HepG2 (cell line): ENCODE data around the gene LITAFD. TPM values are rescaled to one million over a fixed set of nuclear protein-coding genes. Genes with fewer than 3 reads are reported as not detected.

Experiments used
- AGO1 ChIP-seq: fragments of 200-400 bp; formaldehyde crosslinking; IDR thresholded peaks from 2 replicates; pipeline ENCODE4 v1.6.1; 2017; ENCODE audit warnings: mild to moderate bottlenecking, low read depth, low read length, moderate library complexity; ENCODE audit not compliant: poor library complexity, severe bottlenecking
- AKAP8 ChIP-seq: sonication (generic); formaldehyde crosslinking; IDR thresholded peaks from 2 replicates; pipeline ENCODE4 v1.5.1; 2020; ENCODE audit warnings: mild to moderate bottlenecking, missing genetic modification reagents
- CEBPB ChIP-seq: IDR thresholded peaks from 2 replicates; pipeline ENCODE4 v1.6.1; 2011; ENCODE audit warnings: low read depth, low read length, improper control_type of control experiment, borderline replicate concordance
- HNF1A ChIP-seq, 2 experiments: sonication (generic) in 1 of 2; formaldehyde crosslinking in 1 of 2; IDR thresholded peaks; 2 replicates each; pipeline versions ENCODE4 v1.4.0 to v1.6.1; 2016 to 2020; ENCODE audit warnings: borderline replicate concordance in 1 of 2, low read depth in 1 of 2, mild to moderate bottlenecking in 1 of 2, missing genetic modification reagents in 1 of 2
- HOXA3 ChIP-seq: sonication (generic); formaldehyde crosslinking; IDR thresholded peaks from 2 replicates; pipeline ENCODE4 v1.5.0; 2020; ENCODE audit warnings: missing genetic modification reagents
- RXRA ChIP-seq: sonication (generic); formaldehyde crosslinking; IDR thresholded peaks from 2 replicates; pipeline ENCODE4 v1.5.1; 2020; ENCODE audit warnings: missing genetic modification reagents
- SMAD9 ChIP-seq: sonication (generic); formaldehyde crosslinking; IDR thresholded peaks from 2 replicates; pipeline ENCODE4 v1.5.1; 2020; ENCODE audit warnings: mild to moderate bottlenecking, missing genetic modification reagents
- TFAP4 ChIP-seq: sonication (generic); IDR thresholded peaks from 2 replicates; pipeline ENCODE4 v1.6.1; 2016; ENCODE audit warnings: low read depth, borderline replicate concordance
- TOE1 ChIP-seq: sonication (generic); formaldehyde crosslinking; IDR thresholded peaks from 2 replicates; pipeline ENCODE4 v1.4.0; 2020; ENCODE audit warnings: mild to moderate bottlenecking, missing genetic modification reagents
- ZBTB20 ChIP-seq: sonication (generic); formaldehyde crosslinking; IDR thresholded peaks from 2 replicates; pipeline ENCODE4 v1.8.1; 2023; ENCODE audit warnings: missing genetic modification reagents, low read depth, mild to moderate bottlenecking, borderline replicate concordance
- ZNF333 ChIP-seq: sonication (generic); formaldehyde crosslinking; IDR thresholded peaks from 2 replicates; pipeline ENCODE4 v1.4.0; 2020; ENCODE audit warnings: mild to moderate bottlenecking, missing genetic modification reagents, borderline replicate concordance
- polyA plus RNA-seq, 8 experiments: library from polyadenylated mRNA; depleted of rRNA in 3 of 8; stranded (reverse) in 7 of 8; unstranded in 1 of 8; fragments of >200 nt; fragmentation: Illumina TruSeq in 4 of 8; extraction: Trizol in 4 of 8; gene quantifications; 2 replicates each; pipeline versions ENCODE4 v1.2.1 to v1.2.3, GENCODE V29; 2011 to 2016; ENCODE audit warnings: low read depth in 4 of 8, missing spikeins in 1 of 8, mixed read lengths in 1 of 8; ENCODE audit not compliant: insufficient read depth in 1 of 8
- total RNA-seq, 5 experiments: library from RNA; depleted of rRNA; stranded (reverse); fragments of >200 nt; fragmentation: Illumina TruSeq; extraction: Trizol; gene quantifications; 2 replicates each; pipeline ENCODE4 v1.2.3, GENCODE V29; 2016; ENCODE audit warnings: low read depth in 1 of 5
- TF ChIP-seq, protein P1 (sequence below): sonication (generic); formaldehyde crosslinking; conservative IDR thresholded peaks from 2 replicates; pipeline ENCODE4 v1.5.0; 2020; ENCODE audit warnings: missing genetic modification reagents
- TF ChIP-seq, protein P2 (sequence below): sonication (generic); formaldehyde crosslinking; IDR thresholded peaks from 2 replicates; pipeline ENCODE4 v1.8.0; 2022; ENCODE audit warnings: missing genetic modification reagents, mild to moderate bottlenecking, borderline replicate concordance

LITAFD gene
- total and polyA plus RNA-seq, 2 of the 13 experiments (the other 11 are each of a cell fraction or from before 2014, with no cell fraction given): not detected

DNA sequence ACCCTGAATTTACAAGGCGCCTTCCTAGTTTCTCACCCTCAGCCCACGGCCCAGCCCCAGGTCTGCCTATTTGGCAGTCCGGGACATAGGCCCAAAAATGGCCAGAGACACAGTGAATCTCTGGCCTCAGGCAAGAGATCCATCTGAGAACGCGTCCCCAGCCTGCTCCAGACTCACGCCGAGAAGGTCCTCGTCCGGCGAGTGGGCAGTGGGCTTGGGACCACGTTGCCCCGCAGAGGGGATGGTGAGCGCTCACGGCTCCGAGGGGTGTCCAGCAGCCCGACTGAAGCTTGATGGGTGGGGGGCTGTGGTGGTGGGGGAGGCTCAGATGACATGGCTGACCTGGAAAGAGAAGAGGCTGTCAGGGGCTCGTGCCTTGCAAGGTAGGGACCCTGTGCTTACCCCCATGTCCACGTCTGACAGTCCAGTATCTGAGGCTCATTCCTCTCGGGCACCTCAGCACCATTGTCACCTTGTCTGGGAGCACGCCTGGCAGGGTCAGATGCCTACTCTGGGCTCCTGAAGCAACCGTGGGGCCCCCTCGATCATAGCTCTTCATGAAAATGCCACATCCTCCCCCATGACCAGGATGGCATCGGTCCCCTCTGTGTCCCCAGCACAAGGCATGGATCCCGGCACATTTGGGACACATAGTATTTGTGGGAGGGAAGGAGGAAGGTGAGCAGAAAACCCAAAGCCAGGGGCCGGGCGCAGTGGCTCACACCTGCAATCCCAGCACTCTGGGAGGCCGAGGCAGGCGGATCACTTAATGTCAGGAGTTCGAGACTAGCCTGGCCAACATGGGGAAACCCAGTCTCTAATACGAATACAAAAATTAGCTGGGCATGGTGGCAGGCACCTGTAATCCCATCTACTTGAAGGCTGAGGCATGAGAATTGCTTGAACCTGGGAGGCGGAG is 22.9 kb upstream of the LITAFD start (continued):
- no peak for TF ChIP-seq TFAP4
- TF ChIP-seq HNF1A (IDR thresholded peaks at IDR 0.05; ENCODE audit: low read depth): no peak
- TF ChIP-seq HNF1A (CRISPR knock-in tag; IDR thresholded peaks at IDR 0.05; ENCODE audit: borderline replicate concordance): no peak
- peak; percentile 27; the same call in 1 of the 2 replicates for TF ChIP-seq RXRA (CRISPR knock-in tag)
- TF ChIP-seq ZBTB20 (CRISPR knock-in tag): peak; percentile 68; the same call in 1 of the 2 replicates
- TF ChIP-seq, protein P1, sequence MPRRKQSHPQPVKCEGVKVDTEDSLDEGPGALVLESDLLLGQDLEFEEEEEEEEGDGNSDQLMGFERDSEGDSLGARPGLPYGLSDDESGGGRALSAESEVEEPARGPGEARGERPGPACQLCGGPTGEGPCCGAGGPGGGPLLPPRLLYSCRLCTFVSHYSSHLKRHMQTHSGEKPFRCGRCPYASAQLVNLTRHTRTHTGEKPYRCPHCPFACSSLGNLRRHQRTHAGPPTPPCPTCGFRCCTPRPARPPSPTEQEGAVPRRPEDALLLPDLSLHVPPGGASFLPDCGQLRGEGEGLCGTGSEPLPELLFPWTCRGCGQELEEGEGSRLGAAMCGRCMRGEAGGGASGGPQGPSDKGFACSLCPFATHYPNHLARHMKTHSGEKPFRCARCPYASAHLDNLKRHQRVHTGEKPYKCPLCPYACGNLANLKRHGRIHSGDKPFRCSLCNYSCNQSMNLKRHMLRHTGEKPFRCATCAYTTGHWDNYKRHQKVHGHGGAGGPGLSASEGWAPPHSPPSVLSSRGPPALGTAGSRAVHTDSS: 0 out of 2 replicates have a peak, but pooled peaks have one; percentile 28
- TF ChIP-seq HOXA3 (CRISPR knock-in tag): no peak; the same call in 1 of the 2 replicates
- no peak for TF ChIP-seq CEBPB
- TF ChIP-seq AKAP8 (CRISPR knock-in tag): no peak; the same call in 1 of the 2 replicates
- TF ChIP-seq SMAD9 (CRISPR knock-in tag): no peak
- no peak for TF ChIP-seq TOE1 (CRISPR knock-in tag)
- TF ChIP-seq, protein P2, sequence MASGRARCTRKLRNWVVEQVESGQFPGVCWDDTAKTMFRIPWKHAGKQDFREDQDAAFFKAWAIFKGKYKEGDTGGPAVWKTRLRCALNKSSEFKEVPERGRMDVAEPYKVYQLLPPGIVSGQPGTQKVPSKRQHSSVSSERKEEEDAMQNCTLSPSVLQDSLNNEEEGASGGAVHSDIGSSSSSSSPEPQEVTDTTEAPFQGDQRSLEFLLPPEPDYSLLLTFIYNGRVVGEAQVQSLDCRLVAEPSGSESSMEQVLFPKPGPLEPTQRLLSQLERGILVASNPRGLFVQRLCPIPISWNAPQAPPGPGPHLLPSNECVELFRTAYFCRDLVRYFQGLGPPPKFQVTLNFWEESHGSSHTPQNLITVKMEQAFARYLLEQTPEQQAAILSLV: 0 out of 2 replicates have a peak, but pooled peaks have one; percentile 13
- TF ChIP-seq AGO1: peak; percentile 96
- no peak for TF ChIP-seq ZNF333 (CRISPR knock-in tag)
